NT2/D1 (cell line): ENCODE results near the gene ATP12A.

Source experiments
- YY1 ChIP-seq: IDR thresholded peaks from 2 replicates; pipeline ENCODE4 v1.6.1; 2011; ENCODE audit not compliant: insufficient read length, insufficient read depth
- ZNF274 ChIP-seq: IDR thresholded peaks from 2 replicates; pipeline ENCODE4 v1.6.1; 2011; ENCODE audit warnings: mild to moderate bottlenecking, low read depth, low read length

GRCh38 chr13:24682353-24682752 lies 2.1 kb downstream of the ATP12A start:
- no peak for TF ChIP-seq YY1
- no peak for TF ChIP-seq ZNF274
